HG03159 (cell line): ENCODE results near the gene KRTAP2-4.
"Not testable (repeated sequence)": the region's sequence is repeated elsewhere in the genome, so short reads cannot be mapped to it uniquely, and the experiment has no call there.

Source experiments
- ATAC-seq: cut with Tn5 transposase; IDR thresholded peaks from one replicate; pipeline ENCODE4 v1.9.1; 2021; ENCODE audit warnings: mild to moderate bottlenecking, moderate library complexity; ENCODE audit not compliant: unreplicated experiment

KRTAP2-4 gene

DNA sequence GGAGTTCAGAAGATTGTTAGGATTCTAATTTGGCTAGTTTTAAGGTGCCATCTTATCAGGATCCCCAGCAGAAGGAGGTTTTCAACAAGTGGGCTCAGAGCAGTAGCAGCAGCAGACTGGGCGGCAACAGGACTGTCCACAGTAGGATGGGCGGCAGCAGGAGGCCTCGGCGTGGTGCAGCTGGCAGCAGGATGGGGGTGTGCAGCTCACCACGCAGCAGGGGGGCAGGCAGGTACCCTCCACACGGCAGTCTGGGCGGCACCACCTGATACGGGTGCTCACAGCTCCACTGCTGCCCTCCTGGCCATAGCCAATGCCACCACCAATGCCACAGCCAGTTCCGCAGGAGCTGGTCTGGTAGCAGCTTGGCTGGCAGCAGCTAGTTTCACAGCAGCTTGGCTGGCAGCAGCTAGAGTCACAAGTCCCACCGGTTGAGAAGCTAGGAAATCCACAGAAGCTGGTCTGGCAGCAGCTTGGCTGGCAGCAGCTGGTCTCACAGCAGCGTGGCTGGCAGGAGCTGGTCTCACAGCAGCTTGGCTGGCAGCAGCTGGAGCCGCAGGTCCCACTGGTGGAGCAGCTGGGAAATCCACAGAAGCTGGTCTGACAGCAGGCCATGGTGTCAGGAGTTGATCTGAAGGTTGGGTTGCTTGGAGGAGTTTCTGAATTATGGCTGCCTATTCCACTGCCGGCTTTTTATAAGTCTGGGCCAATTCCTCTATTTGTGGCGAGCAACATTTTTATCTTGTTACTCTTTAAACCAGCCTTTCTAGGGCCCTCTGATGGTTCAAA lies 24.7 kb downstream of the KRTAP2-4 start, which contains the start of gene KRTAP1-1:
TSS of gene KRTAP1-1 (minus strand) at position 668 of the 789 bp plus-strand sequence. CDS start at position 615, 53 bp downstream.
- not testable (repeated sequence) for ATAC-seq

- no peak for ATAC-seq
Observed at GRCh38 chr17:41037853-41038350, 27.8 kb downstream of the KRTAP2-4 start.

GRCh38 chr17:41034346-41034935 lies 31.2 kb downstream of the KRTAP2-4 start, which contains the start of gene KRTAP1-3:
KRTAP1-3 (minus strand) TSS chr17:41034874; CDS start chr17:41034821, 53 bp downstream.
- ATAC-seq, result not testable (repeated sequence)

DNA sequence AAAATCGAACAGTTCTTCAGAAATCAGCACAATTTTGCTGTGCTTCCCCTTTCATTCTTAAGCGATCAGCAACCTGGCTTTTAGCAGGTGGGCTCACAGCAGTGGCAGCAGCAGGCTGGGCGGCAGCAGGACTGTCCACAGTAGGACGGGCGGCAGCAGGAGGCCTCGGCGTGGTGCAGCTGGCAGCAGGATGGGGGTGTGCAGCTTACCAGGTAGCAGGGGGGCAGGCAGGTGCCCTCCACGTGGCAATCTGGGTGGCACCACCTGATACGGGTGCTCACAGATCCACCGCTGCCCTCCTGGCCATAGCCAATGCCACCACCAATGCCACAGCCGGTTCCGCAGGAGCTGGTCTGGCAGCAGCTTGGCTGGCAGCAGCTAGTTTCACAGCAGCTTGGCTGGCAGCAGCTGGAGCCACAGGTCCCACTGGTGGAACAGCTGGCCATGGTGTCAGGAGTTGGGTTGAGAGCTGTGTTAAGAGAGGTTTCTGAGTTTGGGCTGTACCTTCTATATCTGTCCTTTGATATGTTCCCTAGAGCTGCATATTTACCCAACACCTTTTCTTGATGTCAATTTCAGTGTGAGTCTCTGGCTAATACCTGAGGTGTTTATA lies 35.9 kb downstream of the KRTAP2-4 start, which contains the start of gene KRTAP1-4:
TSS of gene KRTAP1-4 (minus strand) at position 563 of the 613 bp plus-strand sequence. CDS start at position 446, 117 bp downstream.
- no peak for ATAC-seq

- no peak for ATAC-seq
Observed at GRCh38 chr17:41026715-41027471, 38.8 kb downstream of the KRTAP2-4 start, which contains the start of gene KRTAP1-5. KRTAP1-5 (minus strand) TSS chr17:41027208; CDS start chr17:41027155, 53 bp downstream.

GRCh38 chr17:41024697-41025096 lies 41.0 kb downstream of the KRTAP2-4 start:
- no peak for ATAC-seq

DNA sequence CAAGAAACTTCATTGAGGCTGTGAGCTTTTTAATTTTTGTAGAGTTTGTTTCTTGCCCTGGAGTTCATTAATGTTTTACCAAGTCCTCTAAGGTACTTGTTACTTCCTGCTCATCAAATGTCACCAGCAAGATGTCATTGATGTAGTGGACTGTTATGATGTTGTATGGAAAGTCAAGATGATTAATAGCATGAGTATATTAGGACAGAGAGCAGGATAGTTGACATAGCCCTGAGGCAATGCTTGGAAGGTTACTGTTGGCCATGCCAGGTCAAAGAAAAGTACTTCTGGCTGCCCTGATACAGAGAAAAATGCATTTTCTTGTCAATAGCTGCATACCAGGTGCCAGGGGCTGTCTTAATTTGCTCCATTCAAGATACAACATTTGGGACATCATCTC lies 45.3 kb downstream of the KRTAP2-4 start:
- ATAC-seq, result no peak

- no peak for ATAC-seq
Observed at GRCh38 chr17:41019415-41019814, 46.3 kb downstream of the KRTAP2-4 start.

DNA sequence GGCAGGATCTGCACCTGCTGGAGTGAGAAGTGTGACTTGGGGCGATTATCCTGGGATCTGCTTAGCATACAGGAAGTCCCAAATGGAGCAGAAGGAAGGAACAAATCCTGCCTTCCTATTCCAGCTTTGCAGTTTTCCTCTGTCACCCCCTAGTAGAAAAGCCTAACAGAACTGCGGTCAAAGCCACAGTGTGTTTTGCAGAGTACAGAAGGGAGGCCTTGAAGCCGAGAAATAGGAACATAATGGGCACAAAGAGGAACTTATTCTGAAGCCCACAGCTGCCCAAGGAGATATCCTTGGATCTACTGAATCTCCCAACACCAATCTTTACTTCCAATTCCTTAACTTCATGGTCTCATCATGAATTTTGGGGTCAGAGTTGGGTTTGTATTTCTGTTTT lies 47.1 kb downstream of the KRTAP2-4 start:
- ATAC-seq, result no peak

- ATAC-seq, result no peak
Observed at GRCh38 chr17:41016578-41017215, 49.0 kb downstream of the KRTAP2-4 start.

DNA sequence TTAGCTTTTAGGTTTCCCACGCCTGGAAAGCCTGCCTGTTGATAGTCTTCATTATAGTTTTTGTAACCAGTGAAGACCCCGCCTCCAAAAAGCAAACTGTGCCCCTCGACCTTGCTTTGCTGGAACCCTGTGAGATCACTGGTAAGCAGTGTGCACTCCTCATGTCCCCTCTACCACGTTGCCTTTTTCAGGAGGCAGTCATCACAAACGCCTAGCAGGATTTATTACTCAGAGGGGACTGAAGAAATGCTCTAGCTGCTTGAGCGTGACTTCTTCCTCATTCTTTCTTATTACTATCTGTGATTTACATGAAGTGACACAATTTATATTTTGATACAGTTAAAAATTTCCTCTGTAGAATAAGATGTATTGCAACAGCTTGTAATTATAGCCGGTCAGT lies 50.2 kb downstream of the KRTAP2-4 start:
- ATAC-seq, result no peak
